AG04450 (cell line): Measurements from ENCODE around the gene TNFRSF25. TPM values are rescaled to one million over a fixed set of nuclear protein-coding genes. Genes with fewer than 3 reads are reported as not detected.

Experiments
- CTCF ChIA-PET: fragments of 300-600, 350-600 bp; formaldehyde crosslinking; extraction: SDS; loops from one replicate; lab custom pipeline; 2022; ENCODE audit warnings: antibody characterized with exemption, inconsistent platforms; lab: Charles Lee
- POLR2A ChIA-PET: fragments of 350-600 bp; formaldehyde crosslinking; extraction: SDS; loops from one replicate; lab custom pipeline; 2021; ENCODE audit warnings: antibody characterized with exemption, inconsistent platforms; lab: Yijun Ruan, JAX
- DNase-seq: peaks from one replicate; pipeline ENCODE4 v3.0.0-alpha.2; 2011; ENCODE audit warnings: low read depth, low spot score
- H3K27ac ChIP-seq: one replicate; pipeline ENCODE4 v1.5.1; 2012; ENCODE audit warnings: low read depth, low read length, control low read depth
- H3K27me3 ChIP-seq: one replicate; pipeline ENCODE4 v1.6.0; 2012; ENCODE audit warnings: low read length; ENCODE audit not compliant: control insufficient read depth, insufficient read depth
- H3K4me3 ChIP-seq: 2 replicates; pipeline ENCODE4 v1.5.1; 2011; ENCODE audit warnings: mild to moderate bottlenecking, low read depth, low read length, control low read depth
- H3K9me3 ChIP-seq: 2 replicates; pipeline ENCODE4 v1.5.1; 2012; ENCODE audit warnings: low read length; ENCODE audit not compliant: control insufficient read depth, insufficient read depth
- polyA plus RNA-seq: library from polyadenylated mRNA; depleted of rRNA; stranded (reverse); fragments of >200 nt; gene quantifications from 2 replicates; pipeline ENCODE4 v1.2.3, GENCODE V29; 2011
- TF ChIP-seq, protein P1 (sequence below): IDR thresholded peaks from 2 replicates; pipeline ENCODE4 v1.5.1; 2011; ENCODE audit warnings: low read depth, low read length, control low read depth, inconsistent platforms

TNFRSF25 gene
- polyA plus RNA-seq, 1 experiment: 2.7 TPM

- POLR2A ChIA-PET: no interaction called here
- no peak for DNase-seq
- Histone ChIP-seq H3K9me3 (no peaks in the 10 kb centered on the region; the same call in 1 of the 2 replicates), H3K27me3 (peaks cover 72% of the 10 kb centered on the region), H3K4me3 (no peak overlapping the region), H3K27ac (no peak overlapping the region)
- CTCF ChIA-PET: interaction anchor here (0.6 to 1.4 kb wide), 5 partner anchors 17 to 360 kb away, joined by 3 to 5 read pairs (median 3); no protein-coding TSS in a partner anchor
- TF ChIP-seq, protein P1, sequence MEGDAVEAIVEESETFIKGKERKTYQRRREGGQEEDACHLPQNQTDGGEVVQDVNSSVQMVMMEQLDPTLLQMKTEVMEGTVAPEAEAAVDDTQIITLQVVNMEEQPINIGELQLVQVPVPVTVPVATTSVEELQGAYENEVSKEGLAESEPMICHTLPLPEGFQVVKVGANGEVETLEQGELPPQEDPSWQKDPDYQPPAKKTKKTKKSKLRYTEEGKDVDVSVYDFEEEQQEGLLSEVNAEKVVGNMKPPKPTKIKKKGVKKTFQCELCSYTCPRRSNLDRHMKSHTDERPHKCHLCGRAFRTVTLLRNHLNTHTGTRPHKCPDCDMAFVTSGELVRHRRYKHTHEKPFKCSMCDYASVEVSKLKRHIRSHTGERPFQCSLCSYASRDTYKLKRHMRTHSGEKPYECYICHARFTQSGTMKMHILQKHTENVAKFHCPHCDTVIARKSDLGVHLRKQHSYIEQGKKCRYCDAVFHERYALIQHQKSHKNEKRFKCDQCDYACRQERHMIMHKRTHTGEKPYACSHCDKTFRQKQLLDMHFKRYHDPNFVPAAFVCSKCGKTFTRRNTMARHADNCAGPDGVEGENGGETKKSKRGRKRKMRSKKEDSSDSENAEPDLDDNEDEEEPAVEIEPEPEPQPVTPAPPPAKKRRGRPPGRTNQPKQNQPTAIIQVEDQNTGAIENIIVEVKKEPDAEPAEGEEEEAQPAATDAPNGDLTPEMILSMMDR: no peak
Observed at GRCh38 chr1:6420454-6421042, 45.4 kb downstream of the TNFRSF25 start.

DNA sequence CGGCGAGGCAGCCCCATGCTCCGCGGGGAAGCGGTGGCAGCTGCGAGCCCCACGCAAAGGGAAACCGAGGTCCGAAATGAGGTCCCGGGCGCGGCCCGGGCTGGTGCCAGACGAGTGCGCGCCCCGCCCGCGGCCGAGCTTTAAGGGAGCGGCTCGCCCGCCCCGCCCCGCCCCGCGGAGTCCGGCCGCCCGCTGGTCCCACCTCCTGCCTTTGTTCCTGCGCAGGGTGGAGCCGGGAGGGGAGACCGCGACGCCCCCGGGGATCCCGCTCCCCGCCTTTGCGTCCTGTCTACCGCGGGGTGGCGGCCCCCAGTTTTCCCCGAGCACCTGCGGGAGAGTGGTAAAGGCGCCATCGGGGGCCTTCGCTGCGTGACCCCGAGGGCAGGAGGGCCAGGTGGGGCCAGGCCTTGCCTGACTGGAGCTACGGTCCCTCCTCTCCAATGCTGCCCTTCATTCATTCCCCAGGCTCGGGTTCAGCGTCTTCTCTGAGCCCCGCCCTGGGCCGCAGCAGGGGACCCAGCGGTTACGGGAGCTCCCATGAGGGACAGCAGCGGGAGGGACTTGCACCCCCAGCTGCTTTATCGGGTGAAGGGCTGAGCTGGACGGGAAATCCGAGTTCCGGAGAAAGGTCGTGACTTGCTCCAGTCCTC lies 46.0 kb downstream of the TNFRSF25 start, which contains the start of gene HES2:
Gene HES2 (minus strand): TSS at position 116 of the 650 bp plus-strand sequence. CDS start 99 bp downstream, at position 17.
- Histone ChIP-seq H3K9me3 (no peaks in the 10 kb centered on the region; the same call in 1 of the 2 replicates), H3K27me3 (peaks cover 67% of the 10 kb centered on the region), H3K4me3 (no peak within 1 kb of the TSS), H3K27ac (no peak within 1 kb of the TSS)
- TF ChIP-seq, protein P1: no peak
- ChIA-PET POLR2A (no interaction called here), CTCF (interaction anchor here (0.6 to 1.1 kb wide), 2 partner anchors 18 to 68 kb away, joined by 3 to 5 read pairs; no protein-coding TSS in a partner anchor)
- no peak for DNase-seq

- Histone ChIP-seq H3K4me3 (no peak overlapping the region), H3K27me3 (peaks cover 66% of the 10 kb centered on the region), H3K27ac (no peak overlapping the region), H3K9me3 (no peaks in the 10 kb centered on the region; the same call in 1 of the 2 replicates)
- no peak for DNase-seq
- POLR2A ChIA-PET: no interaction called here
- TF ChIP-seq, protein P1: no peak
- CTCF ChIA-PET: no interaction called here
Observed at GRCh38 chr1:6419397-6419803, 46.6 kb downstream of the TNFRSF25 start.

DNA sequence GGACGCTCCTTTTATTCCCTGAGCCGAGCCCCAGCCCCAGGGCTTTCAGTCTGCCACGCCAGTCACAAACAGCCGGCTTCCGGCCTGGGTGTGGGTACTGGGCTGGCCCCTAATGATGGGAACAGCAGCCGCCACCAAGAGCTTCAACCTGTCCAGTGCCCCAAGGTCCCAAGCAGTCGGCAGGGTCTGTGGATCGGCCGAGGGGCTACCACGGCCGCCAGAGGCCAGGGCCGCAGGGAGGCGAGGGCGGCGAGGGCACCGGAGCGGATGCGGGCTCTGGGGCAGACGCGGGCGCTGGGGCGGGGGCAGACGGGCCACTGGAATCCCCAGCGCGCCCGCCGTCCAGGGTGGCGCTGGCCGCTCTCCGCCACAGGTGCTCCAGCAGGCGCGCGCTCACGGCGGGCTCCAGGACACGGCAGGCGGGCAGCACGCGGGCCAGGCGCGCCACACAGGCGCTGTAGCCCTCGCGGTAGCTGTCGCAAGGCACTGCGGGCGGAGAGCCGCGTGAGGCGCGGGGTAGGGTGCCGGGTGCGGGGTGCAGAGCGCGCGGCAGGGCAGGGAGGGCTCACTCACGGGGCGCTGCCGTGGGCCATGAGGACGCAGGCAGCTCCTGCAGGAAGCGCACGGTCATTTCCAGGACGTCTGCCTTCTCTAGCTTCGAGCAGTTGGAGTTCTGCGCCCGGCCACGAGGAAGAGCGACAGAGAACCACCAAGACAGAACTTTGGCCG lies 47.1 kb downstream of the TNFRSF25 start:
- POLR2A ChIA-PET: no interaction called here
- peaks cover 61% of the 10 kb centered on the region for H3K27me3 ChIP-seq

More for the DNA sequence above, 47.1 kb downstream of the TNFRSF25 start:
- H3K4me3 ChIP-seq: no peak overlapping the region
- TF ChIP-seq, protein P1: no peak
- DNase-seq: no peak
- H3K27ac ChIP-seq: no peak overlapping the region
- CTCF ChIA-PET: no interaction called here
- H3K9me3 ChIP-seq: no peaks in the 10 kb centered on the region; the same call in 1 of the 2 replicates
